Osteocyte (in vitro differentiated cells): ENCODE results near the gene CACNA1S. TPM values are rescaled to one million over a fixed set of nuclear protein-coding genes. Genes with fewer than 3 reads are reported as not detected.

Source experiments
- DNase-seq: peaks from one replicate; pipeline ENCODE4 v3.0.0; 2021; ENCODE audit warnings: mixed read lengths; ENCODE audit not compliant: unreplicated experiment; ENCODE audit errors: extremely low spot score
- H3K27ac Mint-ChIP-seq: one replicate; pipeline ENCODE4 v1.8.0; 2021; ENCODE audit warnings: mild to moderate bottlenecking, mixed read lengths; ENCODE audit not compliant: unreplicated experiment
- H3K27me3 Mint-ChIP-seq: one replicate; pipeline ENCODE4 v1.8.0; 2021; ENCODE audit warnings: mixed read lengths; ENCODE audit not compliant: unreplicated experiment
- H3K36me3 Mint-ChIP-seq: one replicate; pipeline ENCODE4 v1.8.0; 2021; ENCODE audit warnings: mixed read lengths; ENCODE audit not compliant: unreplicated experiment
- H3K4me1 Mint-ChIP-seq: one replicate; pipeline ENCODE4 v1.8.0; 2021; ENCODE audit warnings: mixed read lengths; ENCODE audit not compliant: unreplicated experiment
- H3K4me3 Mint-ChIP-seq: one replicate; pipeline ENCODE4 v1.8.0; 2021; ENCODE audit warnings: mild to moderate bottlenecking, moderate library complexity, mixed read lengths; ENCODE audit not compliant: unreplicated experiment
- H3K9me3 Mint-ChIP-seq: one replicate; pipeline ENCODE4 v1.8.0; 2021; ENCODE audit warnings: mixed read lengths; ENCODE audit not compliant: unreplicated experiment
- total RNA-seq: library from RNA; stranded (reverse); gene quantifications from 2 replicates; pipeline ENCODE4 v1.2.1, GENCODE V29; 2021
- TF ChIP-seq, protein P1 (sequence below): fragments of 200-600 bp; sonication (generic); IDR thresholded peaks from 2 replicates; pipeline ENCODE4 v1.5.0; 2021; ENCODE audit warnings: antibody characterized with exemption, mild to moderate bottlenecking, moderate library complexity

CACNA1S gene
- total RNA-seq, 1 donor from 2014 or later: not detected

DNA sequence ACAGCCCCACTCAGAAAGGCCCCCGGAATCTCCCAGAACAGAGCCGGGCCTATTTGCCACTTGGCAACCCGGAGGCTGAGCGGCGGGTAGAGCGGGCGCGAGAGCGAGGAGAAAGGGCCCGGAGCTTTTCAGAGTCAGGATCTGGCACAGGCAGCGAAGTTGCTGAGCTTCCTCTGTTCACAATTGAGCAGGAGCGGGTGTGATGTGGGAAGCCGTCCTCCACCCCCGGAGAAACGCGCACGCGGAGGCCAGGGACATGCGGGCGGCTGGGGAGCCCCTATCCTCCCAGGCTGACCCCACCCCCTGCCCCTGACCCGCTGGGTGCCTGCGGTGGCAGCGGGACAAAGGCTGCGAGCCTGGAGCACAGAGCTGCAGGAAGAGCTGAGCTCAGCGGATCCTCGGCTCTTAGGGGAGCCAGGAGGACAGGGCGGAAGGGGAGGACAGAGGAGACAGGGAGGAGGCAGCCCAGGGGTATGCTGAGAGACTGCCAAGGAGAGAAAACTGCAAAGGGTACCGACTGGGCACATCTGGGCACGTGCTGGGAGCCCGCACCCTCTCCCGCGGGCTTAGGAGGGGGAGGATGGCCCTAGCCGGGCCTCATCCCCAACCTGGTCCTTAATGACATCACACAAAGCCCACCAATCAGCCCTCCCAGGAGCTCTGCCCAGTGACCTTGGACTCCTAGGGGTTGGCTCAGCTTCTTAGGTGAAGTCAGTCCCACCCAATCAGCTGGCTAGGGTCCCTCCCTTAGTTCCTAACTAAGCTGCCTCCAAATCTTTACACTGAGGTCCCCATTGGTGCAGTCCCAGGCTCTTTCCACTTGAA lies 98.0 kb downstream of the CACNA1S start:
- peaks cover 30% of the 10 kb centered on the region for H3K4me1 Mint-ChIP-seq
- no peak overlapping the region for H3K27ac Mint-ChIP-seq
- H3K9me3 Mint-ChIP-seq: no peaks in the 10 kb centered on the region
- H3K27me3 Mint-ChIP-seq: peaks cover 2% of the 10 kb centered on the region
- H3K4me3 Mint-ChIP-seq: no peak overlapping the region
- DNase-seq: no peak
- H3K36me3 Mint-ChIP-seq: no peaks in the 10 kb centered on the region
- TF ChIP-seq, protein P1, sequence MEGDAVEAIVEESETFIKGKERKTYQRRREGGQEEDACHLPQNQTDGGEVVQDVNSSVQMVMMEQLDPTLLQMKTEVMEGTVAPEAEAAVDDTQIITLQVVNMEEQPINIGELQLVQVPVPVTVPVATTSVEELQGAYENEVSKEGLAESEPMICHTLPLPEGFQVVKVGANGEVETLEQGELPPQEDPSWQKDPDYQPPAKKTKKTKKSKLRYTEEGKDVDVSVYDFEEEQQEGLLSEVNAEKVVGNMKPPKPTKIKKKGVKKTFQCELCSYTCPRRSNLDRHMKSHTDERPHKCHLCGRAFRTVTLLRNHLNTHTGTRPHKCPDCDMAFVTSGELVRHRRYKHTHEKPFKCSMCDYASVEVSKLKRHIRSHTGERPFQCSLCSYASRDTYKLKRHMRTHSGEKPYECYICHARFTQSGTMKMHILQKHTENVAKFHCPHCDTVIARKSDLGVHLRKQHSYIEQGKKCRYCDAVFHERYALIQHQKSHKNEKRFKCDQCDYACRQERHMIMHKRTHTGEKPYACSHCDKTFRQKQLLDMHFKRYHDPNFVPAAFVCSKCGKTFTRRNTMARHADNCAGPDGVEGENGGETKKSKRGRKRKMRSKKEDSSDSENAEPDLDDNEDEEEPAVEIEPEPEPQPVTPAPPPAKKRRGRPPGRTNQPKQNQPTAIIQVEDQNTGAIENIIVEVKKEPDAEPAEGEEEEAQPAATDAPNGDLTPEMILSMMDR: no peak

DNA sequence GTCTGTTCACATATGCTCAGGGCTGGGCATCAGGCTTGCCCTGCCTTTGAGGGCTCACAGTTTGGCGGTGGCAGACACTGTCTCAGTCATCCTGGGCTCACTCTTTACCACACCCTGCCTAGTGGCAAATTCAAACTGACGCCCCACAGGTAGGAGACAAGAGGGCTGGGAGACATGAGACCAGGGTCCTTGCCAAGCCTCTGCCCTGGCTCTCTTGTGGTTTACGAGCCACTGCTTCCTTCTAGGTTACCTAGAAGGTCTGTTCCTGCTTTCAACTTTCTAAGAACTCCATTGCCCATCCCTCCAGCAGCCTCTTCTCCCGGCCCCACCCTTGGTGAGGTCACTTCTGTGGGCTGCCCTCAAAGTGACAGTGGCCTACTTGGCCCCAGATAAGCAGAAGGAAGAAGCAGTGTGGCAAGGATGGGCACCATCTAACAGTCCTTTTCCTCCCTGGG lies 99.2 kb downstream of the CACNA1S start:
- Mint-ChIP-seq H3K27ac (no peak overlapping the region), H3K36me3 (no peaks in the 10 kb centered on the region), H3K9me3 (no peaks in the 10 kb centered on the region), H3K4me1 (peaks cover 28% of the 10 kb centered on the region), H3K4me3 (no peak overlapping the region), H3K27me3 (peaks cover 2% of the 10 kb centered on the region)
- DNase-seq: no peak
- TF ChIP-seq, protein P1: no peak

DNA sequence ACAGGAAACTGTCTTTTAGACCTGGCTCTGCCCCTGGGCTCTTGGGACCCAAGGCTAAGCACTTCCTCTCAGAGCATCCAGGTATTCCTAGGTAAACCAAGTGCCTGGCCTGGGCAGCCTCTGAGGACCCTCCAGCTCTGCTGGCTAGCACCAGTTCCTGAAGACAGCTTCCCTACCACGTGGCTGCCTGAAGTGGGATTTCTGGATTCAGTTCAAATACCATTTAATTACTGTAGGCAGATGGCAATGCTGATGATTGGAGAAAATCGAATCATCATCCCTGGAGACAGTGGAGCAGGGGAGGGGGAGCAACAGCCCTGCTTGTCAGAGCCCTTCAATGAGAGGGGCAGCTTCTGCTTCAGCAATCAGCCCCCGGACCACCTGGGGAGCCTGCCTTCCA lies 100.6 kb downstream of the CACNA1S start:
- DNase-seq: no peak
- H3K27ac Mint-ChIP-seq: no peak overlapping the region
- peaks cover 2% of the 10 kb centered on the region for H3K27me3 Mint-ChIP-seq
- no peaks in the 10 kb centered on the region for H3K9me3 Mint-ChIP-seq
- no peak overlapping the region for H3K4me3 Mint-ChIP-seq
- TF ChIP-seq, protein P1: no peak
- H3K4me1 Mint-ChIP-seq: peaks cover 14% of the 10 kb centered on the region
- no peaks in the 10 kb centered on the region for H3K36me3 Mint-ChIP-seq

DNA sequence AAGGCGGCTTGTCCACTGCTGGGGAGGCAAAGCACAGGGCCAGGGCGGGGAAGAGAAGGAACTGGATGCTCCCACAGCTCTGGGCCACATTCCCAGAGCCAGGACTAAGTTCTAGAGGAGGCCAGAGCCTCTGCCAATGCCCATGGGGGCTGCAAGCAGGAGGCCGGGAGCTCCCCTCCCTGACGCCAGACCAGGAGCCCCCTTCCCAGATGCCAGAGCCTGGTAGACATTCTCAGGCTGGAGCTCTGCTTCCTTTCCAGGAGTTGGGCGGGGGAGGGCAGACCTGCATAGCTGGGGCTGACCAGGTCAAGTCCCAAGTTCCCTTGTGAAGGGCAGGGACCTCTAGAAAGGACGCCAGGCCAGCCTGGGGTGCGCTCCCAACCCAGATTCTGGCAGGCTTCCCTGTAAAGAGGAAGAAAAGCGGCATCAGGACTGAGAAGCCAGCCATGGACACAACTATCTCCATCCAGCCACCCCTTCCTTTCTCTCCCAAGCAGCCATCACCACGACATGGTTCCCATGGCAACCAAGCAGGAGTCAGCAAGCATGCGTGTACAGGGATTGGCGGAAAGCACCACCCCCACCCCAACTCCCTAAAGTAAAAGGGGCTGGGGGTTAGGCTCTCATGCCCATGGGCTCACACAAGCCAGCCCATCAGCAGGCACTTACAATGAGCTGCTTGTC lies 102.1 kb downstream of the CACNA1S start:
- H3K36me3 Mint-ChIP-seq: no peaks in the 10 kb centered on the region
- H3K4me1 Mint-ChIP-seq: no peaks in the 10 kb centered on the region
- no peak for DNase-seq
- H3K27ac Mint-ChIP-seq: no peak overlapping the region
- TF ChIP-seq, protein P1: no peak
- no peaks in the 10 kb centered on the region for H3K9me3 Mint-ChIP-seq
- no peak overlapping the region for H3K4me3 Mint-ChIP-seq
- no peaks in the 10 kb centered on the region for H3K27me3 Mint-ChIP-seq
